ENCODE results near the gene FHIT.
A peak's percentile ranks its signal among the peaks of the same experiment; 100 is the strongest.

Gene FHIT

GRCh38 chr3:59798372-59799086 lies 1452.7 kb downstream of the FHIT start:
- no peak for DNase-seq

GRCh38 chr3:59797533-59797932 lies 1453.7 kb downstream of the FHIT start:
- no peak for DNase-seq

- DNase-seq, result no peak
Observed at GRCh38 chr3:59796456-59796855, 1454.8 kb downstream of the FHIT start.

- DNase-seq, result no peak
Observed at GRCh38 chr3:59795756-59796155, 1455.5 kb downstream of the FHIT start.

- no peak for DNase-seq
Observed at GRCh38 chr3:59793976-59794375, 1457.3 kb downstream of the FHIT start.

- DNase-seq, result no peak
Observed at GRCh38 chr3:59791774-59792308, 1459.4 kb downstream of the FHIT start.

- DNase-seq, result no peak
Observed at GRCh38 chr3:59790241-59790640, 1461.0 kb downstream of the FHIT start.

- DNase-seq, result no peak
Observed at GRCh38 chr3:59788801-59789200, 1462.5 kb downstream of the FHIT start.

- no peak for DNase-seq
Observed at GRCh38 chr3:59788133-59788532, 1463.1 kb downstream of the FHIT start.

GRCh38 chr3:59786374-59786773 lies 1464.9 kb downstream of the FHIT start:
- no peak for DNase-seq

- no peak for DNase-seq
Observed at GRCh38 chr3:59784164-59784563, 1467.1 kb downstream of the FHIT start.

- DNase-seq, result peak; percentile 87
Observed at GRCh38 chr3:59783468-59783988, 1467.7 kb downstream of the FHIT start.

- no peak for DNase-seq
Observed at GRCh38 chr3:59782664-59783063, 1468.6 kb downstream of the FHIT start.

GRCh38 chr3:59780209-59780608 lies 1471.0 kb downstream of the FHIT start:
- DNase-seq, result no peak

- no peak for DNase-seq
Observed at GRCh38 chr3:59779260-59779659, 1472.0 kb downstream of the FHIT start.

GRCh38 chr3:59777667-59778077 lies 1473.6 kb downstream of the FHIT start:
- peak; percentile 49 for DNase-seq

GRCh38 chr3:59777066-59777465 lies 1474.2 kb downstream of the FHIT start:
- DNase-seq, result no peak

GRCh38 chr3:59775761-59776325 lies 1475.4 kb downstream of the FHIT start:
- no peak for DNase-seq

- DNase-seq, result no peak
Observed at GRCh38 chr3:59775106-59775505, 1476.1 kb downstream of the FHIT start.

GRCh38 chr3:59774634-59775033 lies 1476.6 kb downstream of the FHIT start:
- DNase-seq, result no peak

GRCh38 chr3:59774000-59774399 lies 1477.3 kb downstream of the FHIT start:
- no peak for DNase-seq

GRCh38 chr3:59772416-59773408 lies 1478.5 kb downstream of the FHIT start:
- no peak for DNase-seq

- no peak for DNase-seq
Observed at GRCh38 chr3:59771768-59772181, 1479.5 kb downstream of the FHIT start.
